ENCODE results near the gene CPT1B.

GRCh38 chr22:50529897-50530579 lies 48.2 kb downstream of the CPT1B start, which contains the start of gene TYMP:
- TF ChIP-seq, protein P1, sequence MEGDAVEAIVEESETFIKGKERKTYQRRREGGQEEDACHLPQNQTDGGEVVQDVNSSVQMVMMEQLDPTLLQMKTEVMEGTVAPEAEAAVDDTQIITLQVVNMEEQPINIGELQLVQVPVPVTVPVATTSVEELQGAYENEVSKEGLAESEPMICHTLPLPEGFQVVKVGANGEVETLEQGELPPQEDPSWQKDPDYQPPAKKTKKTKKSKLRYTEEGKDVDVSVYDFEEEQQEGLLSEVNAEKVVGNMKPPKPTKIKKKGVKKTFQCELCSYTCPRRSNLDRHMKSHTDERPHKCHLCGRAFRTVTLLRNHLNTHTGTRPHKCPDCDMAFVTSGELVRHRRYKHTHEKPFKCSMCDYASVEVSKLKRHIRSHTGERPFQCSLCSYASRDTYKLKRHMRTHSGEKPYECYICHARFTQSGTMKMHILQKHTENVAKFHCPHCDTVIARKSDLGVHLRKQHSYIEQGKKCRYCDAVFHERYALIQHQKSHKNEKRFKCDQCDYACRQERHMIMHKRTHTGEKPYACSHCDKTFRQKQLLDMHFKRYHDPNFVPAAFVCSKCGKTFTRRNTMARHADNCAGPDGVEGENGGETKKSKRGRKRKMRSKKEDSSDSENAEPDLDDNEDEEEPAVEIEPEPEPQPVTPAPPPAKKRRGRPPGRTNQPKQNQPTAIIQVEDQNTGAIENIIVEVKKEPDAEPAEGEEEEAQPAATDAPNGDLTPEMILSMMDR (conservative IDR thresholded peaks at IDR 0.05; ENCODE audit: low read depth, low read length) = no peak
- TF ChIP-seq EZH2 (IDR thresholded peaks at IDR 0.05; ENCODE audit: low read length, unreplicated experiment) (no peak), EZH2phosphoT487 (IDR thresholded peaks at IDR 0.05; ENCODE audit: borderline replicate concordance, low read length) (no peak)

All from PC-3 (cell line).